Liver (tissue), 9 donors: Measurements from ENCODE around the gene STRBP. TPM values are rescaled to one million over a fixed set of nuclear protein-coding genes. Genes with fewer than 3 reads are reported as not detected.

Source experiments
- DNase-seq: peaks from one replicate; pipeline ENCODE4 v3.0.0-alpha.2; 2017; ENCODE audit warnings: low spot score
- H3K27ac ChIP-seq, 2 donors: one replicate each; pipeline ENCODE4 v1.7.0; 2013; ENCODE audit warnings: inconsistent platforms in 2 of 2, low read length in 2 of 2, control low read depth in 1 of 2, low read depth in 1 of 2, mild to moderate bottlenecking in 1 of 2
- H3K27me3 ChIP-seq, 4 donors: one replicate each; pipeline versions ENCODE4 v1.6.1 to v1.7.0; 2013; ENCODE audit warnings: low read length in 3 of 4, inconsistent platforms in 1 of 4, mild to moderate bottlenecking in 1 of 4, moderate library complexity in 1 of 4; ENCODE audit not compliant: control insufficient read depth in 4 of 4, insufficient read depth in 4 of 4
- H3K36me3 ChIP-seq, 4 donors: one replicate each; pipeline versions ENCODE4 v1.6.1 to v1.7.0; 2013; ENCODE audit warnings: low read length in 3 of 4, mild to moderate bottlenecking in 3 of 4, low read depth in 1 of 4, moderate library complexity in 1 of 4; ENCODE audit not compliant: control insufficient read depth in 4 of 4, insufficient read depth in 3 of 4
- H3K4me1 ChIP-seq, 4 donors: one replicate each; pipeline versions ENCODE4 v1.6.1 to v1.7.0; 2013; ENCODE audit warnings: low read length in 3 of 4, mild to moderate bottlenecking in 3 of 4, moderate library complexity in 1 of 4; ENCODE audit not compliant: control insufficient read depth in 4 of 4, insufficient read depth in 4 of 4
- H3K4me3 ChIP-seq, 3 donors: one replicate each; pipeline versions ENCODE4 v1.6.1 to v1.7.0; 2013; ENCODE audit warnings: low read length in 3 of 3, control low read depth in 1 of 3, low read depth in 1 of 3, mild to moderate bottlenecking in 1 of 3
- H3K9ac ChIP-seq, 2 donors: one replicate each; pipeline ENCODE4 v1.7.0; 2013; ENCODE audit warnings: low read length in 2 of 2, mild to moderate bottlenecking in 2 of 2, moderate library complexity in 2 of 2, control low read depth in 1 of 2, low read depth in 1 of 2
- H3K9me3 ChIP-seq, 4 donors: one replicate each; pipeline versions ENCODE4 v1.6.1 to v1.7.0; 2013; ENCODE audit warnings: low read length in 3 of 4; ENCODE audit not compliant: control insufficient read depth in 4 of 4
- ATF3 ChIP-seq: IDR thresholded peaks from 2 replicates; pipeline ENCODE4 v1.6.1; 2016; ENCODE audit warnings: antibody characterized with exemption
- CTCF ChIP-seq: fragments of 150-350 bp; IDR thresholded peaks from 2 replicates; pipeline ENCODE4 v1.5.1; 2017; ENCODE audit warnings: improper control_type of control experiment, low read depth, low read length; ENCODE audit not compliant: missing input control
- EGR1 ChIP-seq, 2 donors: IDR thresholded peaks; 2 replicates each; pipeline ENCODE4 v1.6.1; 2016 to 2018; ENCODE audit warnings: antibody characterized with exemption in 2 of 2, low read depth in 2 of 2
- FOXA1 ChIP-seq: IDR thresholded peaks from 2 replicates; pipeline ENCODE4 v1.6.1; 2016; ENCODE audit warnings: antibody characterized with exemption
- FOXA2 ChIP-seq: IDR thresholded peaks from 2 replicates; pipeline ENCODE4 v1.6.1; 2016; ENCODE audit warnings: antibody characterized with exemption
- GABPA ChIP-seq, 2 donors: IDR thresholded peaks in 1 of 2; conservative IDR thresholded peaks in 1 of 2; 2 replicates each; pipeline ENCODE4 v1.6.1; 2016; ENCODE audit warnings: antibody characterized with exemption in 2 of 2, mild to moderate bottlenecking in 1 of 2, moderate library complexity in 1 of 2
- HNF4A ChIP-seq, 2 donors: conservative IDR thresholded peaks; 2 replicates each; pipeline ENCODE4 v1.6.1; 2016; ENCODE audit warnings: antibody characterized with exemption in 2 of 2, mild to moderate bottlenecking in 2 of 2
- HNF4G ChIP-seq: IDR thresholded peaks from 2 replicates; pipeline ENCODE4 v1.6.1; 2016; ENCODE audit warnings: antibody characterized with exemption
- JUND ChIP-seq, 2 donors: IDR thresholded peaks; 2 replicates each; pipeline ENCODE4 v1.6.1; 2016; ENCODE audit warnings: antibody characterized with exemption in 2 of 2
- MAX ChIP-seq: IDR thresholded peaks from 2 replicates; pipeline ENCODE4 v1.6.1; 2016; ENCODE audit warnings: antibody characterized with exemption
- NR2F2 ChIP-seq: IDR thresholded peaks from 2 replicates; pipeline ENCODE4 v1.6.1; 2016; ENCODE audit warnings: antibody characterized with exemption
- RAD21 ChIP-seq, 2 donors: IDR thresholded peaks; 2 replicates each; pipeline ENCODE4 v1.6.1; 2016; ENCODE audit warnings: antibody characterized with exemption in 2 of 2, mild to moderate bottlenecking in 2 of 2
- REST ChIP-seq: IDR thresholded peaks from 2 replicates; pipeline ENCODE4 v1.6.1; 2016; ENCODE audit warnings: antibody characterized with exemption, mild to moderate bottlenecking
- RXRA ChIP-seq, 2 donors: IDR thresholded peaks; 2 replicates each; pipeline ENCODE4 v1.6.1; 2017 to 2018; ENCODE audit warnings: antibody characterized with exemption in 2 of 2, mild to moderate bottlenecking in 1 of 2
- SP1 ChIP-seq: IDR thresholded peaks from 2 replicates; pipeline ENCODE4 v1.6.1; 2018; ENCODE audit warnings: antibody characterized with exemption, mild to moderate bottlenecking
- TAF1 ChIP-seq: conservative IDR thresholded peaks from 2 replicates; pipeline ENCODE4 v1.6.1; 2016; ENCODE audit warnings: antibody characterized with exemption, mild to moderate bottlenecking
- YY1 ChIP-seq: IDR thresholded peaks from 2 replicates; pipeline ENCODE4 v1.6.1; 2016; ENCODE audit warnings: antibody characterized with exemption, mild to moderate bottlenecking
- ZBTB33 ChIP-seq: IDR thresholded peaks from 2 replicates; pipeline ENCODE4 v1.6.1; 2016; ENCODE audit warnings: antibody characterized with exemption
- WGBS: extraction: QIAGEN DNeasy Blood & Tissue Kit; methylation state at CpG from one replicate; pipeline ENCODE4 v1.1.7; 2013; 5-methylcytosine and 5-hydroxymethylcytosine counted together
- polyA plus RNA-seq, 2 donors: library from polyadenylated mRNA; stranded (reverse) in 1 of 2; unstranded in 1 of 2; fragments of 200-250 nt in 1 of 2; fragments of >200 nt in 1 of 2; fragmentation: Nextera tagmentation in 1 of 2; extraction: Ambion mirVana in 1 of 2; gene quantifications; one replicate each; pipeline versions ENCODE4 v1.2.1 to v1.2.3, GENCODE V29; 2013 to 2015
- total RNA-seq, 2 donors: library from RNA; depleted of rRNA; stranded (reverse); fragments of >200 nt; gene quantifications; one replicate each; pipeline ENCODE4 v1.2.3, GENCODE V29; 2014
- donor health status: healthy.
- donor health status: healthy.
- donor health status: healthy.
- donor health status: healthy.
- donor health status: healthy.

Gene STRBP
- total and polyA plus RNA-seq, 4 donors: 4.3 to 17.2 (median 8.5) TPM

GRCh38 chr9:123310551-123311249 lies 42.3 kb upstream of the STRBP start:
- no peaks in the 10 kb centered on the region for H3K36me3 ChIP-seq
- DNase-seq: no peak
- WGBS: 34% methylated on average over 4 of the region's 4 CpGs
- H3K27ac ChIP-seq: peak overlapping the region in 1 of 2 donors; percentile 35
- peaks cover 0 to 14% (median 9%) of the 10 kb centered on the region in 4 donors for H3K4me1 ChIP-seq
- no peak overlapping the region for H3K4me3 ChIP-seq
- no peaks in the 10 kb centered on the region for H3K9me3 ChIP-seq
- no peak for TF ChIP-seq HNF4G
- TF ChIP-seq MAX: no peak
- no peak for TF ChIP-seq ATF3
- TF ChIP-seq YY1: peak; percentile 14
- TF ChIP-seq SP1: peak; percentile 43
- TF ChIP-seq JUND (IDR thresholded peaks at IDR 0.05): no peak
- TF ChIP-seq RXRA (IDR thresholded peaks at IDR 0.05): peak; percentile 13 to 55
- TF ChIP-seq TAF1: no peak
- no peak for TF ChIP-seq FOXA2
- no peak for TF ChIP-seq NR2F2
- no peak for TF ChIP-seq GABPA (IDR thresholded peaks at IDR 0.05 in 1 of 2, conservative IDR thresholded peaks at IDR 0.05 in 1 of 2)
- no peak for TF ChIP-seq CTCF
- TF ChIP-seq EGR1 (IDR thresholded peaks at IDR 0.05; ENCODE audit: low read depth in 2 of 2): no peak
- no peak for TF ChIP-seq REST
- TF ChIP-seq FOXA1: no peak
- no peak for TF ChIP-seq RAD21 (IDR thresholded peaks at IDR 0.05)
- no peak for TF ChIP-seq ZBTB33
- peak; percentile 60 to 65 for TF ChIP-seq HNF4A (conservative IDR thresholded peaks at IDR 0.05)
- H3K9ac ChIP-seq: no peak overlapping the region
- H3K27me3 ChIP-seq: no peaks in the 10 kb centered on the region
